ENCODE data around the gene RAC2.

RAC2 gene

DNA sequence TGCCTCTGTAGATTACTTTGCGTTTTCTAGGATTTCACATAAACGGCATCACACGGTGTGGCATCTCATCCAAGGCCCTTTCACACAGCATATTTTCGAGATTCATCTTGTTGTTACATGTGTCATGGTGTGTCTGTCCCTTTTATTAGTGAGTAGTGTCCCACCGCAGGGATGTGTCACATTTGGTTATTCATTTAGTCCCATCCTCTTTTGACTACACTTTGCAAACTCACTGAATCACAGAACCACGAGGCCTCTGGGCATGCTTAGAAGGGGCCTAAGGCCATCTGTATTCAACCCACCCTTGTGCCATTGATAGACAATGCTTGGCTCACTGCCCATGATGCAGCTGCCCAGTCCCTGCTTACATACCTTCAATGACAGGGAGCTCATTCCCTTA, 4.2 kb upstream of the RAC2 start:
- TF ChIP-seq, protein P1, sequence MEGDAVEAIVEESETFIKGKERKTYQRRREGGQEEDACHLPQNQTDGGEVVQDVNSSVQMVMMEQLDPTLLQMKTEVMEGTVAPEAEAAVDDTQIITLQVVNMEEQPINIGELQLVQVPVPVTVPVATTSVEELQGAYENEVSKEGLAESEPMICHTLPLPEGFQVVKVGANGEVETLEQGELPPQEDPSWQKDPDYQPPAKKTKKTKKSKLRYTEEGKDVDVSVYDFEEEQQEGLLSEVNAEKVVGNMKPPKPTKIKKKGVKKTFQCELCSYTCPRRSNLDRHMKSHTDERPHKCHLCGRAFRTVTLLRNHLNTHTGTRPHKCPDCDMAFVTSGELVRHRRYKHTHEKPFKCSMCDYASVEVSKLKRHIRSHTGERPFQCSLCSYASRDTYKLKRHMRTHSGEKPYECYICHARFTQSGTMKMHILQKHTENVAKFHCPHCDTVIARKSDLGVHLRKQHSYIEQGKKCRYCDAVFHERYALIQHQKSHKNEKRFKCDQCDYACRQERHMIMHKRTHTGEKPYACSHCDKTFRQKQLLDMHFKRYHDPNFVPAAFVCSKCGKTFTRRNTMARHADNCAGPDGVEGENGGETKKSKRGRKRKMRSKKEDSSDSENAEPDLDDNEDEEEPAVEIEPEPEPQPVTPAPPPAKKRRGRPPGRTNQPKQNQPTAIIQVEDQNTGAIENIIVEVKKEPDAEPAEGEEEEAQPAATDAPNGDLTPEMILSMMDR (IDR thresholded peaks at IDR 0.05) = no peak
- H3K4me3 ChIP-seq = no peak overlapping the region
- no peak for DNase-seq (ENCODE audit: low spot score)
- H3K27ac ChIP-seq = no peak overlapping the region

DNA sequence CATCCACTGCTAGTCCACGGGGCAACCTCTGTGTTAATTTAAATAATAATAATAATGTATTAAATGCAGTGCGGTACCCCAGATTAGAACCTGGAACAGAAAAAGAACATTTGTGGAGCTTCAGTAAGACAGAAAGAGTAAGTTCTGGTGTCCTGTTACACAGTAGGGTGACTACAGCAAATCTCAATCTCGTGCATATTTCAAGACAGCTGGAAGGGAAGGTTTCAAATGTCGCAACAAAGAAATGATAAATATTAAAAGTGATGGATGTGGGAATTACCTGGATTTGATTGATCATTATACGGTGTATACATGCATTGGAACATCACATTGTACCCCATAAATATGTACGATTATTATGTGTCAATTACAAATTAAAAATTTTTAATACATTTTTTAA, 1.7 kb upstream of the RAC2 start:
- H3K27ac ChIP-seq = no peak overlapping the region
- H3K4me3 ChIP-seq = no peak overlapping the region
- no peak for DNase-seq (ENCODE audit: low spot score)
- TF ChIP-seq, protein P1 (IDR thresholded peaks at IDR 0.05) = no peak

DNA sequence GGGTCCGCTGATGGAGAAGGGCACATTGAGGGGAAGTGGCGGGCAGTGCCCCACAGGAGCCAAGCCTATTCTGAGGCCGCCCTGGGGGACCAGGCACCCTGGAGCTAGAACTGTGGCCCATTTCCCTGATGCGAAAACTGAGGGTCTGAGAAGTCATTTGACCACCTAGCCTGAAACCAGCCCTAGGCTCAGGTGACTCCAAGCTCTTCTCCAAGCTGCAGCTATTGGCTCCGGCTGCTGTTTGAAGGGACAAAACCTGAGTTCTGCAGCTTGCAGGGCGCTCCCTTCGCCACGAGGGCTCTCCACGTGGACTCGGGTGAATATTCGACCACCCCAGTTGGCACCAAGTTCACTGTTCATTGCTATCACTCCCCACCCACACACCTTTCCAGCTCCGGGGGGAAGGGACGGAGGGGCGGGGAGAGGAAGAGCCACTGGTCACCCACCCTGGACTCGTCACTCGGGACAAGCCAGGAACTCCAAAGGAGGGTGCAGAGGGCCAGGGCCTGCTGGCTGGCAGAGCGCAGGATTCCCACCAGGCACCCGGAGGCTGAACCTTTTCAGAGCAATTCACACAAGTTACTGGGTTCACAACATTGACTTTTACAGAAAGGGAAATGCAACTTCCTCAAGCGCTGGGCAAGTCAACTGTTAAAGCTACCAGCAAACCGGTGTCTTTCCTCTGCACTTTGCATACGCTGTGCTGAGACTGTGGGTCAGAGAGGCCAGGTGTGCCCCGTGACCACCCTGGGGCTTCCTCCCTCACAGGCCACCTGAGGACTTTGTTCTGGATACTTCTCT, 1.1 kb upstream of the RAC2 start:
- no peak for DNase-seq (ENCODE audit: low spot score)
- no peak overlapping the region for H3K4me3 ChIP-seq
- no peak overlapping the region for H3K27ac ChIP-seq
- TF ChIP-seq, protein P1 (IDR thresholded peaks at IDR 0.05) = no peak

DNA sequence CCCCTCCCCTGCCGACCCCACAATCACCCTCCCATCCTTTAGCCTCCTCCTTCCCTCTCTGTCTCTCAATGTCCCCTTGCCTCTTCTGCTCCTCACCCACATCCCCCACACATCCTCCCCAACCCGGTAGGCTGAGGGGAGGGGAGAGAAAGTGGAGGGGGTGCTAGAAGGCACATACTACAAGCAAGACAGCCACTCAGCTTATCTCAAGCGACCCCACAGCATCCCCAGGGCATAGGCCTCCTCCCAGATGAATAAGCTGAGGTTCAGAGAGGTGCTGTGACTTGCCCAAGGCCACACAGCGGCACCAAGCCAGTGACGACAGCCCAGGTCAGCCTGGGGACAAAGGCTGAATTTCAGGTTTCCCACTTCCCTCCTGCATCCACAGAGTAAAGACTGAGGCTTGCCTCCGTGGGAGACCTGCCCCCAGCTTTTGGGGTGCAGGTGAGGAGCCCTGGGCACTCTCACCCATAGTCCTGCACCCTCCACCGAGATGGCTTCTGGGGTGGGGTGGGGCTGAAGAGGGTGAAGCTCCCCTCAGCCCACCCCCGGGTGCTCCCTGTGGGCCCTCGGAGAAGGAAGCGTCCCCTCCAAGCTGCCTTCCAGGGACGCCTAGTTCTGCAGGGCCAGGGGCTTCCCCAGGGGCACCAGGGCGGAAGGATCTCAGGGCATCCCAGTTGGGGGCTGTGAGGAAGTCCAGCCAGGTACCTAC, 511 bp downstream of the RAC2 start:
- H3K4me3 ChIP-seq = peak overlapping the region; percentile 59
- TF ChIP-seq, protein P1 (IDR thresholded peaks at IDR 0.05) = no peak
- H3K27ac ChIP-seq = peak overlapping the region in 1 of 2 donors; percentile 57
- no peak for DNase-seq (ENCODE audit: low spot score)

DNA sequence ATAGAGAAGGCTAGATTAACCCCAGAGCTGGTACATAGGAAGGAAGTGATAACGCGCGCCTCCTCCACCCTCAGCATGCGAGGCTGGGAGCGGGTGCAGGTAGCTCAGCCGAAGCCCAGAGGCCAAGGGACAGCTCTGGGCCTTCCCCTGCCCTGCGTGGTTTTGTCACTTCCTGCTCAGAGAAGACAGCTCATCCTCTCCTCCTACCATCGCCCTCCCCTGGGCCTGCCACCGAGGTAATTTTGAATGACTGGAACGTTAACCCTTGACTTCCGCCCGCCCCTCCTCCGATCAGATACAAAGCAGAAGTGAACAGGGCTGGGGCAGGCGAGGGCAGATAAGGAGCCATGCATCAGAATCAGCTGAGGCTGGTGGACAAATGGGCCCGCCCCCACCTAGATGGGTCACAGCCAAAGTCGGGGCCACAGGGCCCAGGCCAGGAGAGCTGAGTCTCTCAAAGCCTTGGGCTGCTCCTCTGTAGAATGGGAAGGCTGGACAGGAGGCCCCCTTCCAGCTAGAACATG, 1.6 kb downstream of the RAC2 start:
- TF ChIP-seq, protein P1 (IDR thresholded peaks at IDR 0.05) = no peak
- no peak overlapping the region for H3K4me3 ChIP-seq
- H3K27ac ChIP-seq = no peak overlapping the region
- DNase-seq (ENCODE audit: low spot score) = no peak

DNA sequence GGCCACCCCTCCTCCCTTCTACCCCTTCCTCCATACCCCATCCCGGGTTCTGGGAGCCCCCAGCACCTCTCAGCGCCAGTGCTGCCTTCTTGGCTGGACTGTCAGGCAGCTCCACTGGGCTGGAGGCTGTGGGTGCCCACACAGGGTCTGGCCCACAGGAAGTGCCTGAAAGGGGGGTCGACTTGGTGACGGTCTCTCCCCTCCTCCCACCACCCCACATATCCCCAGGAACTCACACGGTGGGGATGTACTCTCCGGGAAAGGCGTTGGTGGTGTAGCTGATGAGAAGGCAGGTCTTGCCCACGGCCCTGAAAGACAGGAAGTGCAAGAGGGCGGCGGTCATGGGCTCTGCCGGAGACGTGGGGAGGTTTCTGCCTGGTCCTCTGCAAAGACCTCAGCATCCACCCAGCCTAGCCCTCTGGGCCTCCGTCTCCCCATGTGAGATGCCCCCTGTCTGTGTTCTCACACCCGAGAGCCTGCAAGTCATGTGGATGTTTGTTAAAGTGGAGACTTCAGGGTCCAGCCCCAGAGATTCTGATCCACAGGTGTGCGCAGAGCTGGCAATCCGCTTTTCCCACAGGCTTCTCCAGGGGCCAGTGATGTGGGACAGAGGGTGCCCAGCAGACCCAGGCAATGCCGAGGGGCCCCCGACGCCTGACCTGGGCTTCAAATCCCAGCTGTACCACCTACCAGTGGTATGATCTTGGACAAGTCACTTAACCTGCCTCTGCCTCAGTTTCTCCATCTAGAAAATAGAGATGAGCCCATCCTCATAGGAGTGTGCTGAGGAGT, 2.5 kb downstream of the RAC2 start:
- TF ChIP-seq, protein P1 (IDR thresholded peaks at IDR 0.05) = no peak
- Histone ChIP-seq H3K27ac (peak overlapping the region in 1 of 2 donors; percentile 4), H3K4me3 (no peak overlapping the region)
- DNase-seq (ENCODE audit: low spot score) = no peak

Data from coronary artery (tissue), 2 donors.